Activated CD8-positive, alpha-beta T cell treated with anti-CD3 and anti-CD28 coated beads, Interleukin-2, amount 10 ng/mL, durations not matched to agents 7 days and 5 days (primary cell): ENCODE results near the gene HDLBP. TPM values are rescaled to one million over a fixed set of nuclear protein-coding genes. Genes with fewer than 3 reads are reported as not detected.

Experiments
- ATAC-seq: fragments of 150-1000 bp; cut with Tn5 transposase; one replicate; pipeline ENCODE4 v1.10.0; 2021; ENCODE audit warnings: moderate library complexity
- CTCF ChIA-PET: fragments of 350-600 bp; sonication (Branson Sonifier 250); formaldehyde crosslinking; loops from one replicate; lab custom pipeline; 2021; ENCODE audit warnings: antibody characterized with exemption; lab: Charles Lee
- POLR2A ChIA-PET: fragments of 350-600 bp; sonication (Branson Sonifier 250); formaldehyde crosslinking; loops from one replicate; lab custom pipeline; 2021; ENCODE audit warnings: antibody characterized with exemption; lab: Charles Lee
- DNase-seq: peaks from one replicate; pipeline ENCODE4 v3.0.0-alpha.2; 2020
- H3K27ac Mint-ChIP-seq: one replicate; pipeline ENCODE4 v1.8.0; 2021; ENCODE audit warnings: mild to moderate bottlenecking, mixed read lengths
- H3K27me3 Mint-ChIP-seq: one replicate; pipeline ENCODE4 v1.8.0; 2021; ENCODE audit warnings: low read depth, mixed read lengths
- H3K36me3 Mint-ChIP-seq: one replicate; pipeline ENCODE4 v1.8.0; 2021; ENCODE audit warnings: low read depth, mixed read lengths
- H3K4me1 Mint-ChIP-seq: one replicate; pipeline ENCODE4 v1.8.0; 2021; ENCODE audit warnings: low read depth, mixed read lengths
- H3K4me3 Mint-ChIP-seq: one replicate; pipeline ENCODE4 v1.8.0; 2021; ENCODE audit warnings: mild to moderate bottlenecking, mixed read lengths
- H3K9me3 Mint-ChIP-seq: one replicate; pipeline ENCODE4 v1.8.0; 2022; ENCODE audit warnings: mixed read lengths; ENCODE audit not compliant: insufficient read depth
- total RNA-seq, 2 experiments: library from RNA; stranded (reverse); gene quantifications; one replicate each; pipeline ENCODE4 v1.2.3, GENCODE V29; 2021

HDLBP gene
- total RNA-seq, 2 experiments from 2014 or later, result 186 to 187 TPM

GRCh38 chr2:241178961-241179360 lies 136.5 kb downstream of the HDLBP start:
- Mint-ChIP-seq H3K27me3 (no peaks in the 10 kb centered on the region), H3K27ac (no peak overlapping the region), H3K9me3 (no peaks in the 10 kb centered on the region), H3K36me3 (peaks cover 34% of the 10 kb centered on the region), H3K4me1 (no peaks in the 10 kb centered on the region), H3K4me3 (no peak overlapping the region)
- ATAC-seq, result no peak
- no peak for DNase-seq
- ChIA-PET POLR2A (no interaction called here), CTCF (no interaction called here)

GRCh38 chr2:241177526-241178334 lies 137.7 kb downstream of the HDLBP start:
- H3K4me1 Mint-ChIP-seq, result no peaks in the 10 kb centered on the region
- no peak overlapping the region for H3K27ac Mint-ChIP-seq
- H3K36me3 Mint-ChIP-seq, result peaks cover 38% of the 10 kb centered on the region
- no peak overlapping the region for H3K4me3 Mint-ChIP-seq
- DNase-seq (no peak), ATAC-seq (no peak)
- H3K9me3 Mint-ChIP-seq, result no peaks in the 10 kb centered on the region
- POLR2A ChIA-PET, result no interaction called here
- CTCF ChIA-PET, result no interaction called here
- no peaks in the 10 kb centered on the region for H3K27me3 Mint-ChIP-seq

Other genes with a start within 250 kb of the HDLBP start
- gene MTERF4, start 213.4 kb downstream of the HDLBP start, total RNA-seq, result 10 to 100 TPM; 24.1 to 26.3 TPM
- gene PASK, start 166.2 kb downstream of the HDLBP start, total RNA-seq, result 10 to 100 TPM; 46.7 to 52.4 TPM
- 10 to 100 TPM; 90.8 to 97.2 TPM for gene PPP1R7, start 165.2 kb downstream of the HDLBP start, total RNA-seq
- under 1 TPM; 0.29 to 0.31 TPM for gene ANO7, start 127.0 kb downstream of the HDLBP start, total RNA-seq
- gene SEPTIN2, start 253 bp upstream of the HDLBP start, total RNA-seq, result 100 to 1,000 TPM; 247 TPM
- gene FARP2, start 40.6 kb upstream of the HDLBP start, total RNA-seq, result 10 to 100 TPM; 19.3 to 22.7 TPM
- gene STK25, start 192.9 kb upstream of the HDLBP start, total RNA-seq, result 100 to 1,000 TPM; 114 to 132 TPM
- gene BOK, start 243.1 kb upstream of the HDLBP start, total RNA-seq, result not detected